ENCODE measurements around the gene PRSS1.

- TF ChIP-seq CTCF (IDR thresholded peaks at IDR 0.05; ENCODE audit: insufficient read depth, low read length, poor library complexity, severe bottlenecking): no peak
- TF ChIP-seq EZH2phosphoT487 (conservative IDR thresholded peaks at IDR 0.05; ENCODE audit: low read length): no peak
Measured at GRCh38 chr7:142720172-142720773, 29.0 kb upstream of the PRSS1 start.

Measured in SU-DHL-6 (cell line).